Stimulated activated CD4-positive, alpha-beta T cell treated with anti-CD3 and anti-CD28 coated beads, TNF-alpha, amount 100 ng/mL, for 48 hours (primary cell): ENCODE data around the gene CCDC126.
A peak's percentile ranks its signal among the peaks of the same experiment; 100 is the strongest.
"Not testable (repeated sequence)": the region's sequence is repeated elsewhere in the genome, so short reads cannot be mapped to it uniquely, and the experiment has no call there.

Source experiments
- DNase-seq, 3 donors: peaks; one replicate each; pipeline ENCODE4 v3.0.0-alpha.2; 2020; ENCODE audit warnings: low read depth in 3 of 3

CCDC126 gene, protein sequence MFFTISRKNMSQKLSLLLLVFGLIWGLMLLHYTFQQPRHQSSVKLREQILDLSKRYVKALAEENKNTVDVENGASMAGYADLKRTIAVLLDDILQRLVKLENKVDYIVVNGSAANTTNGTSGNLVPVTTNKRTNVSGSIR

DNA sequence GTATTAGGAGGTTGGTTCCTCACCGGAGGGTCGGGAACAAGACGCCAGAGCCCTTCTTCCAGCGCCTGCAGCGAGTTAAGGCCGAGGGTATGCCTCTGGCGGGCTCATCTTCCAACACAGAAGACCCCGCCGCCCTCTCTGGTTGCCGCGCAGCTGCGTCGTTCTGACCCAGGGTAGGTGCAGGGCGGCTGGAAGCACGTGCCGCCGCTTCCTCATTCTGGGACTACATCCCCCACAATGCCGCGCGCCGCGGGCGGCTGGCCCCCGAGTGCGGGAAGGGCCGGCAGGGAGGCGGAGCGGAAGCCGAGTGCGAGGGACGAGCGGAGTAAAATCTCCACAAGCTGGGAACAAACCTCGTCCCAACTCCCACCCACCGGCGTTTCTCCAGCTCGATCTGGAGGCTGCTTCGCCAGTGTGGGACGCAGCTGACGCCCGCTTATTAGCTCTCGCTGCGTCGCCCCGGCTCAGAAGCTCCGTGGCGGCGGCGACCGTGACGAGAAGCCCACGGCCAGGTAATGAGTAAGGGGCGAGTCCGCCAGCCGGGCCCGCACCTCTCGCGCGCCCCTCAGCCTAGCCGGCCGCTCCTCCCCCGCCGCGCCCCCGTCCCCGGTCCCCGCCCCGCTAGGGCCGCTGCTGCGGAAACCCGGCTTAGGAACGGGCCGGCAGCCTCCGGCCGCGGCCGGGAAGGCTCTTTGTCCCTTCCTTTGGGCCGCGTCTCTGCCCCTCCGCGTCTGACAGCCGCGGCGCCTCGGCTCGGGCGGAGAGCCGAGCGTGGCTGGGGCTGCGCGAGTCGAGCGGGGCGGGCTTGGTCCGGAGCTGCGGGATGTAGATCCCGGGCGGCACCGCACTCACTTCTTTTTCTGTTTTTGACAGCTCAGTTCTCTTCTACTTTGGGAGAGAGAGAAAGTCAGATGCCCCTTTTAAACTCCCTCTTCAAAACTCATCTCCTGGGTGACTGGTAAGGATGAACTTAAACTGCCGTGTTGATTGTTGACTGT is at the start of gene CCDC126:
Gene CCDC126, plus strand, starts transcription at position 289 of the 998 bp plus-strand sequence. CDS start 13,934 bp downstream, outside the sequence.
- peak; percentile 67 to 85 (median 72) for DNase-seq

DNA sequence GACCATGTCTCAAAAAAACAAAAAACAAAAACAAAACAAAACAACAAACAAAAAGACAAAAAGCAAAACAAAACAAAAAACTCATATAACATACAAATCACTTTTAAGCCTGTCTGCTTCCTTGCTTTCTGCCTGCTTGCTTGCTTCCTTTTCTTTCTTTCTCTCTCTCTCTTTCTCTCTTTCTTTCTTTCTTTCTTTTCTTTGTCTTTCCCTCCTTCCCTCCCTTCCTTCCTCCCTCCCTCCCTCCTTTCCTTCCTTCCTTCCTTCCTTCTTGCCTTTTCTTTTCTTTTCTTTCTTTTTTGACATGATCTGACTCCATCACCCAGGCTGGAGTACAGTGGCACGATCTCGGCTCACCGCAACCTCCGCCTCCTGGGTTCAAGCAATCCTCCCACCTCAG is 49.5 kb upstream of the CCDC126 start:
- DNase-seq: no peak

GRCh38 chr7:23558303-23558702 is 38.9 kb upstream of the CCDC126 start:
- DNase-seq: no peak

DNA sequence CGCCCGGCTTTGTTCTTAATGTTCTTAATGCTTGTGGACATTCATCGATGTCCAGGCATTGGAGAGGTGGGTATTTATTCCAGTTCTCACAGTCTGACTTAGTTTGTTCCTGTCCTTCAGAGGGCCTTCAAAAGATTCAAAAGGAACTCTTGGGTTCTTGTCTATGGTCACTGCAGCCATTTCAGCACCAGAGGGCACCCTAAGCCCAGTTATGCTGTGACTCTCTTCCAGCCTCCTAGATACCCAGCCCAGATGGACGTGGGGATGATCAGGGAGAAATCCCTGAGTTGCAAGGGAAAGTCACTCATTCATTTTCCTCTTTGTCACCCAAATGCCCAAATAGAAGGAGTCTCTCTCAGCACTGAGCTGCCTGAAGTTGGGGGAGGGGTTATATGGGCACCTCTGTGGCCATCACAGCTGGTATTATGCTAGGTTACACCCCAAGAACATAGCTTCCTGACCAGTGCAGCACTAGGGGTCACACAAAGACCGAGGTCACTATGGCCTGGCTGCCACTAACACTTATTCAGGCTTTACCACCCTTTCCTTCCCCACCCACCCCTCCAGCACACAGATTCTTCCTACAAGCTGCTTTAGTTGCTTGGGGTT is 26.5 kb upstream of the CCDC126 start:
- peak; percentile 35 to 65 (median 46) for DNase-seq

DNA sequence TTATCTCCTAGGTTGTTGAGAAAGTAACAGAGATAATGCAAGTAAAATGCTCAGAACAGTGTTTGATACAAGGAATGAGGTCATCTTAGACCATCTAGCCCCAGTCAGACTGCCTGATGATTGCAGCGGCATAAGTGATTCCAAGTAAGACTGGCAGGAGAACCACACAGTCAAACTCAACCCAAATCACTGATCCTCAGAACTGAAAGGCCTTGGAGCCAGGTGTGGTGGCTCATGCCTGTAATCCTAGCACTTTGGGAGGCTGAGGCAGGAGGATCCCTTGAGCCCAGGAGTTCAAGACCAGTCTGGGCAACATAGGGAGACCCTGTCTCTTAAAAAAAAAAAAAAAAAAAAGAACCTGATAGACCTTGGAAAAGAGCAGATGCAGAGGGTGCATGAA is 15.2 kb upstream of the CCDC126 start:
- not testable (repeated sequence) for DNase-seq

GRCh38 chr7:23585304-23585703 is 11.9 kb upstream of the CCDC126 start:
- not testable (repeated sequence) for DNase-seq

DNA sequence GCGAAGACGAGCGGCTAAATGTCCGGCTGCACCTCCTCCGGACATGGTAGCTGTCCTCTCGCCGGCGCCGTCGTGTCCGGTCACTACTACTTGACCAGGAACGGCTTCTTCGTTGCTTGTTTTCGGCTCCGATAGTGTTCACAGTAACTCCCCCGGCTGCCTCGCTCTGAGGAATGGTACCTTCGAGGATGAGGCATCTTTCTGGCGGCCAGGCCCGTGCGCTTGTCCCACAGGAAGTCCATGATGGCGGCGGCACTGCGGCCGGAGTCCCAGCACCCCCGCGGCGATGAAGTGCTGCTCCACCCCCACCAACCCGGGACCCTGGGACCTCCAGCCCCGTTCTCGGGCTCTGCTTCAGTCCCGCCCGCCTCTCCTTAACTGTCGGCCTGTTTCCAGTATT is 11.0 kb upstream of the CCDC126 start:
- no peak for DNase-seq

GRCh38 chr7:23590529-23590928 is 6.7 kb upstream of the CCDC126 start:
- no peak for DNase-seq

DNA sequence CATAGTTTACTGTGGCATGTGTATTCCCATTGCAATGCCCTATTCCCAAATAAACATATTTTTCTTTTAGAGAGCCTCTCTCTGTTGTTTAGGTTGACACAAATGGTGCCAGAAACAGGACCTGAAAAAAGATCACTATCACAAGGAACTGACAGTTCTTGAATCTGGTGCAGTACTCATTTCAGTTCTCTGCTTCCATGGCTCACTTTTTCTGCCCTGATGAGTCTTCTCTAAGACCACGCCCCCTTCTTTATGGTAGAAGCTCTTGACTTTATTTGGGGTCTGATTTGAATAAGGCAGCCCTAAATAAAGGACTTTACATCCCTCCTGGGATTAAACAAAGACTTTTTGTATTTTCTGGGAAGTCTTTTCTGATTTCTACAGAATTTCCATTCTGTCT is 3.5 kb upstream of the CCDC126 start:
- no peak for DNase-seq

GRCh38 chr7:23594879-23595604 is 2.1 kb upstream of the CCDC126 start:
- peak in 2 of 3 donors; percentile 35 to 50 for DNase-seq

DNA sequence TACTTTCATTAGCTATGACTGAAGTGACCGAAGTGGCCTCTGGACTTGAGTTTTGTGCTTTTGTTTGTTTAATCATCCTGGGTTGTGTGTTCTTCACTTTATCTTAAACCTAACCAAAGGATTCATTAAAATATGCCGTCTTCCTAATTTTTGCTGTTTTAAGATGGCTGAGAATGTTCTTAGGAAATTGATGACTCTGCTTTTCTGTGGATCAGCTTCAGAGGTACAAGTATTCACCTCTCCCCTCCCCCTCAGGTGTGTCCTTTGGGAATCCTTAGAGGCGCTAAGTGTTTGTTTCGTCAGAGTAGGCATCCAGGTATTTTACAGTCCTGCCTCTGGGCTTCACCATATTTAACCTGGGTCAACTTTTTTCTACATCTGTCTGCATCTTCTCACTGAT is 1.1 kb downstream of the CCDC126 start:
- DNase-seq: no peak

DNA sequence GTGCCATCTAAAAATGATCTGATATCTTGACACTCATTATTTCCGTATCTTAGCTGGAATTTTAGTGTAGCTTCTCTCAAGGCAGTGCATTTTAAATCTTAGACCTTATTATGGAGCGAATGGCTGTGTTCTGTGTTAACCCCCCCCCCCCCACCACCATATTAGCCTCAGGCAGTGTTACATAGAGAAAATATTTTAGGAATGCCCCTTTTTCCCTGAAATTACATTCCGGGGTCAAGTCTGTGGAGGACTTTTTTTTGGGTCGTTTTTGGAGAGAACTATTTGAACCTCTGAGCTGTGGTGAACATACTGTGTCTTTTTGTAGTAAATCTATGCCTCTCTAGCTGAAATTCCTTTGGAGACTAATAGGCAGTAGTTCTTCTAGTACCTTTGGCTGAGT is 3.1 kb downstream of the CCDC126 start:
- no peak for DNase-seq

- no peak for DNase-seq
These were observed 6.6 kb downstream of the CCDC126 start for GRCh38 chr7:23603632-23604295.

GRCh38 chr7:23604296-23604640 is 7.1 kb downstream of the CCDC126 start:
- no peak for DNase-seq

DNA sequence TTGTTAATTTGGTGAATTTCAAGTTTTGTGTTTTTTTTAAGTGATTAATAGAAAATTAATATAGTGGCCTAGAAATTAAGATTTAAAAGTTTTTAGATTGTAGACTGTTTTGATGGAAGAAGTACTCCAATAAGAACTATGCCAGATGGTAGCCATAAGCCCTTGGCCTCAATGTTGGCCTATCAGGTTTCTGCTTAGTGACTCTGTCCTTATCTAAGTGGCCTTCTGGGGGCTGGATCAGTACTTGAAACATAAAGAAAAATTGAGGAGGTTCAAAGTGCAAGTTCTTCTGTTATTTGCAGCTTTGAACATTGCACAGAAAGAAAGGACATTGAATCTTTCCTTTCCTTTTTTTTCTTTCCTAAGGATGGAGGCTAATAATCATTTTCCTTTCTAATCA is 9.9 kb downstream of the CCDC126 start:
- DNase-seq: no peak

- DNase-seq: no peak
These were observed 10.7 kb downstream of the CCDC126 start for GRCh38 chr7:23607866-23608265.

- DNase-seq: no peak
These were observed 18.1 kb downstream of the CCDC126 start for GRCh38 chr7:23615331-23615730.

DNA sequence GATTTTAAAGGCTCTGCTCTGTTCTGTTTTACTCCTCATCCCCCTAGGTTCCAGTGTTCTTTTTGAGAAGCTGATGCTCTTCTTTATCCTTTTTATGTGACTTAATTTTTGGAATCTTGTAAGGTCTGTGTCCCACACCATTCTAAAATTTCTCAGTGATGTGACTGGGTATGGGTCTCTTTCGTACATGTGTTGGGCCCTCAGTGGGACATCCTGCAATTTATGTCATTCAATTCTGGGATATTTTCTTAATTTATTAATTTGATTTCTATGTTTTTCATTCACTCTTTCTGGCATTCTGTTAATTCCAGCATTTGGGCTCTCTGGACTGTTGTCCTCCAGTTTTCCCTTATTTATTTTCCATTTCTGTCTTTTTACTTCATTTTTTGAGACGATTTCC is 19.4 kb downstream of the CCDC126 start:
- DNase-seq: no peak

- no peak for DNase-seq
These were observed 20.3 kb downstream of the CCDC126 start for GRCh38 chr7:23617482-23617881.

DNA sequence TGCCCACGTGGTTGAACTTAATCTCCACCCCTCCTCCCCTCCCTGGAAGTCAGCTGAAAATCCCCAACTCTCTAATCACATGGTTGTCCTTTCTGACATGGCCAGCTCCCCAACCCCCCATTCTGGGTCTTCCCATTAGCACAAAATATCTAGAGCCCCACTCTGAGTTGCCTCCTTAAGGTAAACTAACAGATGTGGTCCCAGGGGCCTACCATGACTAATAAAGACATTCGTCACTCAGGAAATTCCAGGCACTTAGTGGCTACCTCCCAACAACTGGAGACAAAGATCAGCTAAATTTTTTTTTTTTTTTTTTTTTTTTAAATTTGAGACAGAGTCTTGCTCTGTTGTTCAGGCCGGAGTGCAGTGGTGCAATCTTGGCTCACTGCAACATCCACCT is 21.1 kb downstream of the CCDC126 start:
- DNase-seq: no peak

GRCh38 chr7:23619141-23619540 is 22.0 kb downstream of the CCDC126 start:
- no peak for DNase-seq

DNA sequence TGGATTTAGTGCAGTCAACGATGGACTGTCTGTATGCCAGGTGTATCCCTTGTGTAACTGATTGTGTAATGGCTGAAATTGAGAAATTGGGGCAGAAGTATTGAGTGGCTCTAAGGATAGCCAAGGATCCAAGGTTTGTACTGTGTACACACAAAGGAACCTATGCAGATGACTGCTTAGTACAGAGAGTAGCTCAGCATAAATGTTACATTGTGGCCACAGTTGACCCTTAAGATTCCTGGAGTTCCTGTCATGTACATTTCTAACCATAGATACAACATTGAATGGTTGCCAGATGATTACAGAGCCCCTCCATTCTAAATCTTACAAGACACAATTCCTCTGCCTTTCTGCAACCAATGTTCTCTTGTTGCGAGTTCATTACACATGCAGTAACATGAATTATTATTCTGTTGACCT is 25.3 kb downstream of the CCDC126 start:
- no peak for DNase-seq
